ENCODE measurements around the gene ZCCHC10. TPM values are rescaled to one million over a fixed set of nuclear protein-coding genes. Genes with fewer than 3 reads are reported as not detected.
"Not testable (repeated sequence)": the region's sequence is repeated elsewhere in the genome, so short reads cannot be mapped to it uniquely, and the experiment has no call there.

The ZCCHC10 gene
- total and polyA plus RNA-seq, 7 experiments from 2014 or later: 16.0 to 47.5 (median 21.9) TPM

GRCh38 chr5:133019471-133019870 is 6.9 kb downstream of the ZCCHC10 start:
- H3K9me3 Mint-ChIP-seq; H3K27ac Mint-ChIP-seq; H3K27me3 Mint-ChIP-seq; H3K4me3 ChIP-seq (ENCODE audit: low read length); H3K27ac ChIP-seq (ENCODE audit: low read depth, low read length); H3K27me3 ChIP-seq (ENCODE audit: control insufficient read depth in 2 of 2, insufficient read depth in 2 of 2, low read length in 2 of 2); ATAC-seq; H3K4me1 ChIP-seq (ENCODE audit: control insufficient read depth in 2 of 2, insufficient read depth in 2 of 2, low read length in 2 of 2); POLR2A ChIA-PET; H3K9me3 ChIP-seq (ENCODE audit: control insufficient read depth in 2 of 3, low read length in 3 of 3); H3K4me3 Mint-ChIP-seq; DNase-seq; CTCF ChIA-PET; intact Hi-C loops (cut with micrococcal nuclease): not testable (repeated sequence)
- peaks cover 6 to 22% (median 13%) of the 10 kb centered on the region in 7 donors for H3K4me1 Mint-ChIP-seq
- H3K36me3 Mint-ChIP-seq: peaks cover 0 to 36% (median 14%) of the 10 kb centered on the region in 5 donors
- H3K36me3 ChIP-seq (ENCODE audit: control insufficient read depth in 2 of 3, insufficient read depth in 3 of 3, low read length in 3 of 3): peaks cover 0 to 32% (median 0%) of the 10 kb centered on the region in 3 experiments

GRCh38 chr5:133017964-133018363 is 8.4 kb downstream of the ZCCHC10 start:
- intact Hi-C loops (cut with micrococcal nuclease): no loop called here
- Mint-ChIP-seq H3K27ac (no peak overlapping the region), H3K36me3 (peaks cover 0 to 33% (median 12%) of the 10 kb centered on the region in 5 donors), H3K4me1 (peaks cover 0 to 15% (median 5%) of the 10 kb centered on the region in 7 donors), H3K9me3 (no peaks in the 10 kb centered on the region), H3K27me3 (no peaks in the 10 kb centered on the region), H3K4me3 (no peak overlapping the region)
- H3K36me3 ChIP-seq (ENCODE audit: control insufficient read depth in 2 of 3, insufficient read depth in 3 of 3, low read length in 3 of 3): peaks cover 0 to 34% (median 0%) of the 10 kb centered on the region in 3 experiments
- ChIA-PET POLR2A (no interaction called here), CTCF (interaction anchor here (0.6 kb wide), 1 partner anchor 224 kb away, joined by 4 read pairs; no protein-coding TSS in a partner anchor)
- no peaks in the 10 kb centered on the region for H3K4me1 ChIP-seq (ENCODE audit: control insufficient read depth in 2 of 2, insufficient read depth in 2 of 2, low read length in 2 of 2)
- H3K4me3 ChIP-seq (ENCODE audit: low read length): no peak overlapping the region
- DNase-seq: no peak
- H3K27ac ChIP-seq (ENCODE audit: low read depth, low read length): no peak overlapping the region
- H3K27me3 ChIP-seq (ENCODE audit: control insufficient read depth in 2 of 2, insufficient read depth in 2 of 2, low read length in 2 of 2): no peaks in the 10 kb centered on the region
- ATAC-seq: no peak
- H3K9me3 ChIP-seq (ENCODE audit: control insufficient read depth in 2 of 3, low read length in 3 of 3): no peaks in the 10 kb centered on the region

DNA sequence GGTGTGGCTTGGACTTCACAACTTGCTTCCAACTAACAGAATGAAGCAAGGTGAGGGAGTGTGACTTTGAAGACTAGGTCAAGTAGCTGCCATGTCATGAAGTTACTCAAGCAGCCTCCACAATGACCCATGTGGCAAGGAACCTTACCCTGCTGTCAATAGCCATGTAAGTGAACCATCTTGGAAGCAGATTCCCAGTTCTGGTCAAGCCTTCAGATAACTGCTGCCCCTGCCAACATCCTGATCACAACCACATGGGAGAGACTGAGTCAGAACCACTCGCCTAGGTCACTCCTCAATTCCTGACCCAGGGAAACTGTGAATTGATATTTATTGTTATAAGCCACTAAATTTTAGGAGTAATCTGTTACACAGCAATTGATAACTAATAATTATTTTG is 10.9 kb downstream of the ZCCHC10 start:
- Histone ChIP-seq H3K9me3 (ENCODE audit: control insufficient read depth in 2 of 3, low read length in 3 of 3) (no peaks in the 10 kb centered on the region), H3K27ac (ENCODE audit: low read depth, low read length) (no peak overlapping the region), H3K27me3 (ENCODE audit: control insufficient read depth in 2 of 2, insufficient read depth in 2 of 2, low read length in 2 of 2) (no peaks in the 10 kb centered on the region), H3K4me1 (ENCODE audit: control insufficient read depth in 2 of 2, insufficient read depth in 2 of 2, low read length in 2 of 2) (no peaks in the 10 kb centered on the region), H3K4me3 (ENCODE audit: low read length) (no peak overlapping the region), H3K36me3 (ENCODE audit: control insufficient read depth in 2 of 3, insufficient read depth in 3 of 3, low read length in 3 of 3) (peaks cover 0 to 37% (median 0%) of the 10 kb centered on the region in 3 experiments)
- ATAC-seq: no peak
- H3K4me3 Mint-ChIP-seq: no peak overlapping the region
- H3K27me3 Mint-ChIP-seq: no peaks in the 10 kb centered on the region
- H3K36me3 Mint-ChIP-seq: peaks cover 0 to 33% (median 12%) of the 10 kb centered on the region in 5 donors
- no peaks in the 10 kb centered on the region for H3K9me3 Mint-ChIP-seq
- ChIA-PET POLR2A (interaction anchor here (0.7 kb wide), 1 partner anchor 52 kb away, joined by 3 read pairs; the partner anchor contains the start of gene AFF4), CTCF (no interaction called here)
- intact Hi-C loops (cut with micrococcal nuclease): no loop called here
- H3K27ac Mint-ChIP-seq: no peak overlapping the region
- DNase-seq: no peak
- peaks cover 0 to 11% (median 3%) of the 10 kb centered on the region in 7 donors for H3K4me1 Mint-ChIP-seq

- H3K27ac ChIP-seq (ENCODE audit: low read depth, low read length); CTCF ChIA-PET; H3K27ac Mint-ChIP-seq; H3K9me3 Mint-ChIP-seq; H3K4me1 Mint-ChIP-seq; H3K27me3 Mint-ChIP-seq; H3K9me3 ChIP-seq (ENCODE audit: control insufficient read depth in 2 of 3, low read length in 3 of 3); ATAC-seq; intact Hi-C loops (cut with micrococcal nuclease); H3K27me3 ChIP-seq (ENCODE audit: control insufficient read depth in 2 of 2, insufficient read depth in 2 of 2, low read length in 2 of 2); DNase-seq; H3K4me3 Mint-ChIP-seq; H3K4me3 ChIP-seq (ENCODE audit: low read length); H3K4me1 ChIP-seq (ENCODE audit: control insufficient read depth in 2 of 2, insufficient read depth in 2 of 2, low read length in 2 of 2): not testable (repeated sequence)
- peaks cover 0 to 22% (median 5%) of the 10 kb centered on the region in 3 experiments for H3K36me3 ChIP-seq (ENCODE audit: control insufficient read depth in 2 of 3, insufficient read depth in 3 of 3, low read length in 3 of 3)
- H3K36me3 Mint-ChIP-seq: peaks cover 0 to 22% (median 15%) of the 10 kb centered on the region in 5 donors
- POLR2A ChIA-PET: interaction anchor here (1.0 kb wide), 1 partner anchor 41 kb away, joined by 4 read pairs; no protein-coding TSS in a partner anchor
Measured at GRCh38 chr5:133008455-133008854, 17.9 kb downstream of the ZCCHC10 start.

GRCh38 chr5:133006653-133007052 is 19.7 kb downstream of the ZCCHC10 start:
- Histone ChIP-seq H3K36me3 (ENCODE audit: control insufficient read depth in 2 of 3, insufficient read depth in 3 of 3, low read length in 3 of 3) (peaks cover 0 to 26% (median 5%) of the 10 kb centered on the region in 3 experiments), H3K9me3 (ENCODE audit: control insufficient read depth in 2 of 3, low read length in 3 of 3) (no peaks in the 10 kb centered on the region), H3K27ac (ENCODE audit: low read depth, low read length) (no peak overlapping the region), H3K4me1 (ENCODE audit: control insufficient read depth in 2 of 2, insufficient read depth in 2 of 2, low read length in 2 of 2) (no peaks in the 10 kb centered on the region), H3K27me3 (ENCODE audit: control insufficient read depth in 2 of 2, insufficient read depth in 2 of 2, low read length in 2 of 2) (no peaks in the 10 kb centered on the region), H3K4me3 (ENCODE audit: low read length) (no peak overlapping the region)
- no peak for DNase-seq
- H3K9me3 Mint-ChIP-seq: no peaks in the 10 kb centered on the region
- no peak overlapping the region for H3K27ac Mint-ChIP-seq
- no peaks in the 10 kb centered on the region for H3K27me3 Mint-ChIP-seq
- POLR2A ChIA-PET: interaction anchor here (0.6 to 1.4 kb wide), 2 partner anchors 38 to 43 kb away, joined by 3 to 4 read pairs; partner anchors contain the start of gene AFF4
- intact Hi-C loops (cut with micrococcal nuclease): no loop called here
- no peak for ATAC-seq
- CTCF ChIA-PET: no interaction called here
- H3K4me3 Mint-ChIP-seq: no peak overlapping the region
- H3K36me3 Mint-ChIP-seq: peaks cover 0 to 23% (median 17%) of the 10 kb centered on the region in 5 donors
- peaks cover 0 to 4% (median 0%) of the 10 kb centered on the region in 7 donors for H3K4me1 Mint-ChIP-seq

GRCh38 chr5:132999246-132999645 is 27.1 kb downstream of the ZCCHC10 start:
- Mint-ChIP-seq H3K27ac (no peak overlapping the region), H3K4me1 (peaks cover 0 to 4% (median 0%) of the 10 kb centered on the region in 7 donors), H3K36me3 (peaks cover 0 to 21% (median 8%) of the 10 kb centered on the region in 5 donors), H3K9me3 (no peaks in the 10 kb centered on the region), H3K27me3 (no peaks in the 10 kb centered on the region), H3K4me3 (no peak overlapping the region)
- H3K4me1 ChIP-seq (ENCODE audit: control insufficient read depth in 2 of 2, insufficient read depth in 2 of 2, low read length in 2 of 2): no peaks in the 10 kb centered on the region
- ATAC-seq: no peak
- intact Hi-C loops (cut with micrococcal nuclease): no loop called here
- H3K36me3 ChIP-seq (ENCODE audit: control insufficient read depth in 2 of 3, insufficient read depth in 3 of 3, low read length in 3 of 3): peaks cover 0 to 6% (median 0%) of the 10 kb centered on the region in 3 experiments
- POLR2A ChIA-PET: no interaction called here
- no peaks in the 10 kb centered on the region for H3K27me3 ChIP-seq (ENCODE audit: control insufficient read depth in 2 of 2, insufficient read depth in 2 of 2, low read length in 2 of 2)
- no peaks in the 10 kb centered on the region for H3K9me3 ChIP-seq (ENCODE audit: control insufficient read depth in 2 of 3, low read length in 3 of 3)
- H3K27ac ChIP-seq (ENCODE audit: low read depth, low read length): no peak overlapping the region
- no peak for DNase-seq
- H3K4me3 ChIP-seq (ENCODE audit: low read length): no peak overlapping the region
- CTCF ChIA-PET: no interaction called here

DNA sequence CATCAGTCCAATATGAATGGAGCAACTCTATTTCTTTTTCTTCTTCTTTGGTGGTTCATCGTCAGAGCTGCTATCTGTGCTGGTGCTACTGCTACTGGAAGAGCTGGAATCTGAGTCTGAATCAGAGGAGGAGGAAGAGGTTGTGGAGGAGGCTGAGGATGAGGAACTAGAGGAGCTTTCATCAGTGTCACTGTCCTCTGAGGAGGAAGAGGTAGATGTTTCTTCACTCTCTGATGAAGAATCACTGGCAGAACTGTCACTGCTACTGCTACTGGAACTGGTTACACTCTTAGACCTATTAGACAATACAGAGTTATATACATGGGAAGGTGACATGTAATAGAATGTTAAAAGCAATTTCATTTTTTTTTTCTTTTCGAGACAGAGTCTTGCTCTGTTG is 27.8 kb downstream of the ZCCHC10 start:
- H3K27ac Mint-ChIP-seq: peak overlapping the region in 2 of 9 donors; percentile 35 to 40

More for the DNA sequence above, 27.8 kb downstream of the ZCCHC10 start:
- peaks cover 0 to 6% (median 0%) of the 10 kb centered on the region in 7 donors for H3K4me1 Mint-ChIP-seq
- Histone ChIP-seq H3K4me1 (ENCODE audit: control insufficient read depth in 2 of 2, insufficient read depth in 2 of 2, low read length in 2 of 2) (no peaks in the 10 kb centered on the region), H3K27me3 (ENCODE audit: control insufficient read depth in 2 of 2, insufficient read depth in 2 of 2, low read length in 2 of 2) (no peaks in the 10 kb centered on the region), H3K27ac (ENCODE audit: low read depth, low read length) (no peak overlapping the region), H3K4me3 (ENCODE audit: low read length) (no peak overlapping the region), H3K9me3 (ENCODE audit: control insufficient read depth in 2 of 3, low read length in 3 of 3) (no peaks in the 10 kb centered on the region), H3K36me3 (ENCODE audit: control insufficient read depth in 2 of 3, insufficient read depth in 3 of 3, low read length in 3 of 3) (peaks cover 0 to 6% (median 0%) of the 10 kb centered on the region in 3 experiments)
- intact Hi-C loops (cut with micrococcal nuclease): no loop called here
- peaks cover 0 to 21% (median 8%) of the 10 kb centered on the region in 5 donors for H3K36me3 Mint-ChIP-seq
- H3K27me3 Mint-ChIP-seq: no peaks in the 10 kb centered on the region
- DNase-seq (no peak), ATAC-seq (peak; percentile 20)
- no peaks in the 10 kb centered on the region for H3K9me3 Mint-ChIP-seq
- no peak overlapping the region for H3K4me3 Mint-ChIP-seq
- ChIA-PET POLR2A (no interaction called here), CTCF (no interaction called here)
